GM23248 (cell line): ENCODE results near the gene LHX3. TPM values are rescaled to one million over a fixed set of nuclear protein-coding genes. Genes with fewer than 3 reads are reported as not detected.
"Not testable (repeated sequence)": the region's sequence is repeated elsewhere in the genome, so short reads cannot be mapped to it uniquely, and the experiment has no call there.

ENCODE experiments used
- DNase-seq: peaks from one replicate; pipeline ENCODE4 v3.0.0-alpha.2; 2015
- H2AFZ ChIP-seq: fragments of 200-600 bp; sonication (generic); 2 replicates; pipeline ENCODE4 v1.6.1; 2016; ENCODE audit warnings: antibody characterized with exemption
- H3F3A ChIP-seq: fragments of 200-600 bp; sonication (generic); 2 replicates; pipeline ENCODE4 v1.6.1; 2016; ENCODE audit warnings: mild to moderate bottlenecking, antibody characterized with exemption, mixed run types; ENCODE audit not compliant: insufficient read depth
- H3K27ac ChIP-seq: fragments of 200-600 bp; sonication (generic); 2 replicates; pipeline ENCODE4 v1.5.1; 2016; ENCODE audit warnings: mild to moderate bottlenecking
- H3K27me3 ChIP-seq: fragments of 200-600 bp; sonication (generic); replicated peaks from 2 replicates; pipeline ENCODE4 v1.6.1; 2016; ENCODE audit warnings: mild to moderate bottlenecking; ENCODE audit not compliant: insufficient read depth
- H3K36me3 ChIP-seq: fragments of 200-600 bp; sonication (generic); 2 replicates; pipeline ENCODE4 v1.6.1; 2016; ENCODE audit warnings: low read depth, mild to moderate bottlenecking
- H3K4me1 ChIP-seq: fragments of 200-600 bp; sonication (generic); 2 replicates; pipeline ENCODE4 v1.6.1; 2016; ENCODE audit warnings: mild to moderate bottlenecking; ENCODE audit not compliant: insufficient read depth
- H3K4me2 ChIP-seq: fragments of 200-600 bp; sonication (generic); one replicate; pipeline ENCODE4 v1.6.1; 2016; ENCODE audit warnings: mild to moderate bottlenecking; ENCODE audit not compliant: unreplicated experiment
- H3K4me3 ChIP-seq: fragments of 200-600 bp; sonication (generic); 2 replicates; pipeline ENCODE4 v1.5.1; 2016; ENCODE audit warnings: mild to moderate bottlenecking
- H3K79me2 ChIP-seq: fragments of 200-600 bp; sonication (generic); 2 replicates; pipeline ENCODE4 v1.6.1; 2016; ENCODE audit warnings: mild to moderate bottlenecking; ENCODE audit not compliant: insufficient read depth
- H3K9ac ChIP-seq: fragments of 200-600 bp; sonication (generic); 2 replicates; pipeline ENCODE4 v1.6.1; 2016; ENCODE audit warnings: mild to moderate bottlenecking
- H3K9me2 ChIP-seq: fragments of 200-600 bp; sonication (generic); 2 replicates; pipeline ENCODE4 v1.6.1; 2016; ENCODE audit warnings: mixed run types, mild to moderate bottlenecking, moderate library complexity; ENCODE audit not compliant: insufficient read depth
- H3K9me3 ChIP-seq: fragments of 200-600 bp; sonication (generic); one replicate; pipeline ENCODE4 v1.6.1; 2017; ENCODE audit warnings: low read depth
- H4K20me1 ChIP-seq: fragments of 200-600 bp; sonication (generic); 2 replicates; pipeline ENCODE4 v1.6.0; 2016; ENCODE audit not compliant: insufficient read depth
- EZH2 ChIP-seq: fragments of 200-600 bp; sonication (generic); IDR thresholded peaks from 2 replicates; pipeline ENCODE4 v1.6.1; 2018; ENCODE audit warnings: antibody characterized with exemption, mild to moderate bottlenecking; ENCODE audit not compliant: insufficient read depth, poor library complexity, severe bottlenecking
- EZH2phosphoT487 ChIP-seq: fragments of 200-600 bp; sonication (generic); IDR thresholded peaks from 2 replicates; pipeline ENCODE4 v1.6.1; 2018; ENCODE audit warnings: antibody characterized with exemption, moderate library complexity, mild to moderate bottlenecking, low read depth; ENCODE audit not compliant: insufficient read depth
- WGBS, 2 experiments: methylation state at CpG; one replicate each; pipeline ENCODE4 v1.1.6; 2015 to 2017; ENCODE audit warnings: low lambda C conversion rate in 2 of 2, low coverage in 1 of 2; ENCODE audit errors: missing lambda C conversion rate in 2 of 2; 5-methylcytosine and 5-hydroxymethylcytosine counted together
- in situ Hi-C: fragments of 300-500 bp; cut with MboI; formaldehyde crosslinking; loops from 2 replicates; pipeline ENCODE4 v1.15.0; 2020
- polyA plus RNA-seq: library from polyadenylated mRNA; unstranded; fragments of >200 nt; fragmentation: Nextera tagmentation; extraction: Ambion mirVana; gene quantifications from 2 replicates; pipeline ENCODE4 v1.2.1, GENCODE V29; 2016
- total RNA-seq: library from RNA; depleted of rRNA; stranded (reverse); fragments of >200 nt; shearing (Covaris generic); gene quantifications from 2 replicates; pipeline ENCODE4 v1.2.3, GENCODE V29; 2014

Gene LHX3
- total and polyA plus RNA-seq, 2 experiments from 2014 or later, result not detected

GRCh38 chr9:136151214-136151804 lies 53.6 kb downstream of the LHX3 start:
- Histone ChIP-seq H3K4me3 (no peak overlapping the region), H4K20me1 (no peaks in the 10 kb centered on the region), H3K9me3 (no peaks in the 10 kb centered on the region), H3K9me2 (no peaks in the 10 kb centered on the region), H3F3A (no peaks in the 10 kb centered on the region), H3K4me2 (no peak overlapping the region), H2AFZ (no peak overlapping the region), H3K27me3 (peaks cover 8% of the 10 kb centered on the region), H3K36me3 (no peaks in the 10 kb centered on the region), H3K4me1 (no peaks in the 10 kb centered on the region), H3K27ac (no peak overlapping the region), H3K9ac (no peak overlapping the region), H3K79me2 (no peaks in the 10 kb centered on the region)
- no peak for DNase-seq
- 37 to 40% methylated on average over 25 of the region's 25 CpGs for WGBS, 2 experiments
- in situ Hi-C loops, result no loop called here
- TF ChIP-seq EZH2phosphoT487 (no peak), EZH2 (no peak)

GRCh38 chr9:136150664-136151213 lies 54.2 kb downstream of the LHX3 start:
- 46 to 75% methylated on average over 1 to 7 of the region's 7 CpGs for WGBS, 2 experiments
- H4K20me1 ChIP-seq, DNase-seq, H3K27ac ChIP-seq, H3K79me2 ChIP-seq, in situ Hi-C loops, H3K9me2 ChIP-seq, H3K4me2 ChIP-seq, H3K36me3 ChIP-seq, H3F3A ChIP-seq, H3K4me3 ChIP-seq, H3K4me1 ChIP-seq, H2AFZ ChIP-seq, H3K9ac ChIP-seq, H3K9me3 ChIP-seq: not testable (repeated sequence)
- peaks cover 10% of the 10 kb centered on the region; the same call in 1 of the 2 replicates for H3K27me3 ChIP-seq

- H2AFZ ChIP-seq, result no peak overlapping the region
- no peak overlapping the region for H3K4me2 ChIP-seq
- WGBS, 2 experiments, result 69 to 71% methylated on average over 9 of the region's 9 CpGs
- peaks cover 17% of the 10 kb centered on the region; the same call in 1 of the 2 replicates for H3K27me3 ChIP-seq
- no peaks in the 10 kb centered on the region for H3K36me3 ChIP-seq
- H3K9me2 ChIP-seq, result no peaks in the 10 kb centered on the region
- TF ChIP-seq EZH2, result no peak
- TF ChIP-seq EZH2phosphoT487, result no peak
- H3K9ac ChIP-seq, result no peak overlapping the region
- no peaks in the 10 kb centered on the region for H3K4me1 ChIP-seq
- DNase-seq, result no peak
- H3K27ac ChIP-seq, result no peak overlapping the region
- H3F3A ChIP-seq, result no peaks in the 10 kb centered on the region
- H3K9me3 ChIP-seq, result no peaks in the 10 kb centered on the region
- no peak overlapping the region for H3K4me3 ChIP-seq
- in situ Hi-C loops, result no loop called here
- H3K79me2 ChIP-seq, result no peaks in the 10 kb centered on the region
- no peaks in the 10 kb centered on the region for H4K20me1 ChIP-seq
These were observed 55.1 kb downstream of the LHX3 start for GRCh38 chr9:136149853-136150252.

GRCh38 chr9:136149337-136149736 lies 55.6 kb downstream of the LHX3 start:
- H3K9ac ChIP-seq, result no peak overlapping the region
- no peaks in the 10 kb centered on the region for H3K4me1 ChIP-seq
- no peak for DNase-seq
- no peak overlapping the region for H3K4me2 ChIP-seq
- H4K20me1 ChIP-seq, result no peaks in the 10 kb centered on the region
- no peaks in the 10 kb centered on the region for H3K36me3 ChIP-seq
- no peak for TF ChIP-seq EZH2phosphoT487
- TF ChIP-seq EZH2, result no peak
- H3K79me2 ChIP-seq, result no peaks in the 10 kb centered on the region
- H3K4me3 ChIP-seq, result no peak overlapping the region
- 61 to 66% methylated on average over 12 of the region's 12 CpGs for WGBS, 2 experiments
- no peaks in the 10 kb centered on the region for H3K9me2 ChIP-seq
- no peak overlapping the region for H2AFZ ChIP-seq
- H3K27me3 ChIP-seq, result peaks cover 17% of the 10 kb centered on the region; the same call in 1 of the 2 replicates
- no peaks in the 10 kb centered on the region for H3K9me3 ChIP-seq
- no peak overlapping the region for H3K27ac ChIP-seq
- in situ Hi-C loops, result no loop called here
- H3F3A ChIP-seq, result no peaks in the 10 kb centered on the region
